Measurements from ENCODE around the gene CPE.

- TF ChIP-seq, protein P1, sequence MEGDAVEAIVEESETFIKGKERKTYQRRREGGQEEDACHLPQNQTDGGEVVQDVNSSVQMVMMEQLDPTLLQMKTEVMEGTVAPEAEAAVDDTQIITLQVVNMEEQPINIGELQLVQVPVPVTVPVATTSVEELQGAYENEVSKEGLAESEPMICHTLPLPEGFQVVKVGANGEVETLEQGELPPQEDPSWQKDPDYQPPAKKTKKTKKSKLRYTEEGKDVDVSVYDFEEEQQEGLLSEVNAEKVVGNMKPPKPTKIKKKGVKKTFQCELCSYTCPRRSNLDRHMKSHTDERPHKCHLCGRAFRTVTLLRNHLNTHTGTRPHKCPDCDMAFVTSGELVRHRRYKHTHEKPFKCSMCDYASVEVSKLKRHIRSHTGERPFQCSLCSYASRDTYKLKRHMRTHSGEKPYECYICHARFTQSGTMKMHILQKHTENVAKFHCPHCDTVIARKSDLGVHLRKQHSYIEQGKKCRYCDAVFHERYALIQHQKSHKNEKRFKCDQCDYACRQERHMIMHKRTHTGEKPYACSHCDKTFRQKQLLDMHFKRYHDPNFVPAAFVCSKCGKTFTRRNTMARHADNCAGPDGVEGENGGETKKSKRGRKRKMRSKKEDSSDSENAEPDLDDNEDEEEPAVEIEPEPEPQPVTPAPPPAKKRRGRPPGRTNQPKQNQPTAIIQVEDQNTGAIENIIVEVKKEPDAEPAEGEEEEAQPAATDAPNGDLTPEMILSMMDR (IDR thresholded peaks at IDR 0.05): no peak
- no peak for TF ChIP-seq POLR2AphosphoS5 (IDR thresholded peaks at IDR 0.05)
- TF ChIP-seq POLR2A (IDR thresholded peaks at IDR 0.05; ENCODE audit: low read depth): no peak
These were observed 145.9 kb downstream of the CPE start for GRCh38 chr4:165524532-165525190.

Data from esophagus muscularis mucosa (tissue), 3 donors.